MM.1S (cell line): Measurements from ENCODE around the gene CEP63.

Experiments
- CTCF ChIP-seq: fragments of 300-600 bp; sonication (generic); IDR thresholded peaks from 2 replicates; pipeline ENCODE4 v1.5.1; 2016; ENCODE audit warnings: antibody characterized with exemption, low read length, mixed read lengths
- EZH2 ChIP-seq: fragments of 300-600 bp; sonication (generic); optimal IDR thresholded peaks from 2 replicates; pipeline ENCODE3; 2017; ENCODE audit warnings: low read depth, mild to moderate bottlenecking, antibody characterized with exemption, low read length, mixed read lengths
- EZH2phosphoT487 ChIP-seq: fragments of 300-600 bp; sonication (generic); IDR thresholded peaks from 2 replicates; pipeline ENCODE4 v1.6.1; 2018; ENCODE audit warnings: antibody characterized with exemption, low read length

- no peak for TF ChIP-seq CTCF
- no peak for TF ChIP-seq EZH2phosphoT487
- no peak for TF ChIP-seq EZH2
Observed at GRCh38 chr3:134487406-134487805, 1.5 kb downstream of the CEP63 start.
